GM18868 (cell line): ENCODE data around the gene GALNT7.

Experiments used
- ATAC-seq: cut with Tn5 transposase; IDR thresholded peaks from one replicate; pipeline ENCODE4 v1.9.1; 2021; ENCODE audit warnings: mild to moderate bottlenecking, moderate library complexity; ENCODE audit not compliant: unreplicated experiment

GALNT7 gene

DNA sequence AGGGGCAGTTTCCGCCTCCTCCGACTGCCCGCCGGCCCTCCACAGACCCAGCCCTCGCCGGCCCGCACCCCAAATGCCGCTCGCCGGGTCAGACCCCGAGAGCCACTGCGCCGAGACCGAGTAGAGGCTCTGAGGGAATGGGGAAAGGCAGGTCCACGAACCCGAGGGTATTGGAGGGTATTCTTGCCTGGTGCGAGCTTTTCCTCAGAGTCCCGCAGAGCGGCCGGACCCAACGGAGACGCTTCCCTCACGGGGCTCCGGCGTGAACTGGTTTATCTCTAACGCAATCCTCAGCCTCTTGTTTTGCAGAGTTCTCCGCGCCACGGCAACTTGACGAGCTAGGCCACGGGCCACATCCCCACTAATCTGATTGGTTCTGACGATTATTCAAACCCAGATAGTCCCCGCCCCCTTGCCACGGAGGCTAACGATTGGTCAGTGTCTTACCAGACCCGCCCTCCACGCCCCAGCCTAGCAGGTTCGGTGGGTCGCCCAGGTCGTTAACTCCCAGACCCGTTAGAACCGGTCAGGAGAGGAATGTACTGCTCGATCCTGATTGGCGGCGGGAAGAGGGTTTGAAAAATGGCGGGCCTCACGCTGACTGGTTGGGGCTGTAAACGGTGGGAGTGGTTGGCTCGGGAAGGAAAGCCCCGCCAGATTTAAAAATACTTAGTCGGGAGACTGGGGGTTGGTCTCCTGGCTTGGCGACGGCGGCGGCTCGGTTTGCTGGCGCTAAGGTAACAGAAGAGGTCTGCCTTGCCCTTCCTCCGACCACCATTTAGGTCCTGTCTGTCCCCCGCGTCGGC is 165.7 kb downstream of the GALNT7 start, which contains the start of gene HMGB2:
Gene HMGB2 (minus strand): TSS at position 274 of the 806 bp plus-strand sequence. CDS start 709 bp downstream, outside the sequence.
- peak; percentile 90 for ATAC-seq

DNA sequence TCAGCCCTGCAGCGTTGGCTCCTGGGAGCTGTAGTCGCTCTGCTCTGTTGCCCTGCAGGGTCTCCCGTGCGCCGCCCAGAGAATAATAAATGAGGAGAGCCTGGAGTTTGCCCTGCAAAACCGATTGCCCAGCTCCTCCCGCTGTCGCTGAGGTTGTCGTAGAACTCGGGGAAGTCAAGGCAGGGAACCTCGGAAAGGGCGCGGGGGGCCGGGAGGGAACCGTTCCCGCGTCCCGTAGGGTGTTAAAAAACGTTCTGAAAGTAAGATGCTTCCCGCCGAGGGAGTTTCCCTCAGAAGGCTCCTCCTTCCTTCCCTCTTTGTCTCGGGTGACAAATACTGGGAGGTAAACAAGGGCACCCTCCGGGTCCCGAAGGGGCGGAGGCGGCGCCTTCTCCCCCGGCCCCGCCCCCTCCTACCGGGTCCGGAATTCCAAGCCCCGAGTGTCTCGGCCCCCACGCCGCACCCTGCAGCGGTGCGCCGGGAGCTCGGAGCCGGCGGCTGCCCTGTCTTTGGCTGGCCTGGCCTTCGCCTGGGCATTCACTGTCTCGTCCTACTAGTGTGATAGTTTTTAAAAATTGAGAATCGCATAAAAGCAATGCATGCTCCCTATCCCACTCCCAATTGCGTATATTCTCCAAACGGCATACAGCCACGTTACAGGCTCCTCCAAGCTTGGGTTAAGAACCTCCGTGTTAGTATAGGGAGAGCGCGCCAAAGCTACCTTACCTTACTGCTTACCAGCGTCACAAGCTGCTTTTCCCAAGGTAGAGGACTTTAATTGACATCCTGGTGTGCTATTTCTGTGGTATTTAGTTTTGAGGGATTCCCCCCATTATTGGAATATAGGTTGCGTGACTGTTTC is 166.5 kb downstream of the GALNT7 start:
- ATAC-seq: peak; percentile 32

DNA sequence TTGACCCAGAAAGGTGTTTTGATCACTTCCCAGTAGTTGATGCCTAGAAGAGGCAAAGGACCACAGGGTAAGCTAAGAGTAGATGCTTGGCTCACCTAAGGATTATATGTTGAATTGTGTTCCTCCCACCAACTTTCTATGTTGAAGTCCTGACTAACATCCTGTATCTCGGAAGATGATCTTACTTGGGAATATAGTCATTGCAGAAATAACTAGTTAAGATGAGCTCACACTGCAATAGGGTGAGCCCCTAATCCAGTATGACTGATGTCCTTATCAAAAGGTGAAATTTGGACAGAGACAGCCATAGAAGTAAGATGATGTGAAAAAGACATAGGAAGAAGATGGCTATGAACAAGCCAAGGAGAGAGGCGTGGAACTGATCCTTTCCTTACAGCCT is 168.9 kb downstream of the GALNT7 start:
- no peak for ATAC-seq

DNA sequence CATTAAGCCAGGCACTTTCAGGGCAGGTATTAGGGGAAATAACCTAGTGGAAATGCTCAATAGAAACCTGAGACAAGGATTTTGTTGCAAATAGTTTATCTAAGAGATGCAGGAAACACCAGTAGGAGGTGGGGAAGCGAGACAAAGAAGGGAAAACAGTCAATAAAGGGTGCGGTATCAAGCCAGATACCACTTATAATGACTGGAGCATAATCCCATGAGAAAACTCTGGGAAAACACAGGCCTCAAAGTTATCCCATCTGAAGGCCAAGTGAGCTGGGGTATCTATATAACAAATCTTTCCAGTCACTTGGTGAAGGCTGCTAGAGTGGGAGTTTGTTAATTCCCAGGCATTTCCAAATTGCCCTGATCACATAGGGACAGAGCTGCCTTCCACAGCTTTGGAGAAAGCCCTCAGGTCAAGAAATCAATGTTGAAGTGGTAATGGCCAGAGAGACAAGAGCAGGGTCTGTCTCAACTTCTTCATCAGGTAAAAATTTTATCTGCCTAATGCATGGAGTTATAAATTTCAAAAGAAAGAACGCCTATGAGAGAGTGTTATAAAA is 175.3 kb downstream of the GALNT7 start:
- ATAC-seq: no peak

DNA sequence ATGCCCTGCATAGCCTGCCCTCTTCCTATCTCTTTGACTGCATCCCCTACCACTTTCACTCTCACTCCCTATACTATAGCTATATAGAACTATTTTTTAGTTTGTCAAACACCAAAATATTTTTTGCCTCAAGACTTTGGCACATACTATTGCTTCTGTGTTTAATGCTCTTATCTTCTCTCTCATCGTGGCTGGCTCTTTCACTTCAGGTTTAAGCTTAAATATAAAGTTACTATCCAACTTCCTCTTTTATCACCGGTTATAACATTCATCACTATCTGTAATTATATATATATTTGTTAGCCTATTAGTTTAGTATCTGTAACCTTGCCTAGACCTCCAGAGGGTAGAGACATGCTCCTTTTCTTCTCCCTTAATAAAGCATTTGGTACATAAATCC is 177.0 kb downstream of the GALNT7 start:
- peak; percentile 91 for ATAC-seq

DNA sequence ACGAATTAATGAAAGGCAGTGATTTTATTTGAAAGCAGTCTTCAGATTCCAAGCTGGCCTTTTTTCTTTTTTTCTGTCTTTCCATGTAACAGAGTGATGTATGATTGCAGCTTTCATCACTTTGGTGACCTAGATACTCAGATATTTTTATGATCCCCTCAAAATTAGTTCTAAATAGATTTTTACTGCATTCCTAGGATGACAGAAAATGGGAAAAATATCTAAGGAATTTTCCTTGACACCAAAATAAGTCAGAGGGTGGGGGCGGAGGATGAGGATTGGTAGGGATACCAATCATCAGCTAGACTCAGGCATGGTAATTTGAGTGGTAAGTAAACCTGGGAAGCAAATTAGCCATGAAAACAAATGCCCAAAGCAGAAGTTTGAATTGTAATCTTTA is 177.5 kb downstream of the GALNT7 start:
- no peak for ATAC-seq

DNA sequence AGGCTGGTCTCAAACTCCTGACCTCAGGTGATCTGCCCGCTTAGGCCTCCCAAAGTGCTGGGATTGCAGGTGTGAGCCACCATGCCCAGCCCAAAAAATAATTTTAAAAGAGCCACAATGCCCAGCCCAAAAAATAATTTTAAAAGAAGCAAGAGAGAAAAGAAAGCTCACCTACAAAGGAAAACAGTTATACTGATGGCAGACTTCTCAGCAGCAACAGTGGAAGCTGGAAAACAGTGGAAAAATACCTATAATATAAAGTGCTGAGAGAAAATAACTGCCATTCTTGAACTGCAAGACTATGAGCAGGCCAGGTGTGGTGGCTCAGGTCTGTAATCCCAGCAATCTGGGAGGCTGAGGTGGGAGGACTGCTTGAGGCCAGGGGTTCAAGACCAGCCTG is 178.9 kb downstream of the GALNT7 start:
- ATAC-seq: no peak

DNA sequence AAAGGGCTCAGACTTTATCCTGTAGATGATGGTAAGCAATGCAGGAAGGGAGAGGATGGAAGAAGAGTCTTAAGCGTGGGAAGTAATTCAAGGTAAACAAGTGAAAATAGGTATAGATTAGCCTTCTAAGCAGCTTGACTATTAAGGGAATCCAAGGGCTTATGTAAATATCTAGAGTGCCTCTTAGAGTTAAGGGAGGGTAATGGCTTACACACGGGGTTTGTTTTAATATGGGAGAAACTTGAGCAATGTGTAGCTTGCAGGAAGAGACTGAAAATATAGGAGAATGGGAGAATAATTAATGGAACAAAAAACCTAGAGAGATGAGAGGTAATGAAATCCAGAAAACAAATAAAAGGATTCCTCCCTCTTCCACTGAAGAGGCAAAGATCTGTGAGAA is 189.3 kb downstream of the GALNT7 start:
- ATAC-seq: no peak

DNA sequence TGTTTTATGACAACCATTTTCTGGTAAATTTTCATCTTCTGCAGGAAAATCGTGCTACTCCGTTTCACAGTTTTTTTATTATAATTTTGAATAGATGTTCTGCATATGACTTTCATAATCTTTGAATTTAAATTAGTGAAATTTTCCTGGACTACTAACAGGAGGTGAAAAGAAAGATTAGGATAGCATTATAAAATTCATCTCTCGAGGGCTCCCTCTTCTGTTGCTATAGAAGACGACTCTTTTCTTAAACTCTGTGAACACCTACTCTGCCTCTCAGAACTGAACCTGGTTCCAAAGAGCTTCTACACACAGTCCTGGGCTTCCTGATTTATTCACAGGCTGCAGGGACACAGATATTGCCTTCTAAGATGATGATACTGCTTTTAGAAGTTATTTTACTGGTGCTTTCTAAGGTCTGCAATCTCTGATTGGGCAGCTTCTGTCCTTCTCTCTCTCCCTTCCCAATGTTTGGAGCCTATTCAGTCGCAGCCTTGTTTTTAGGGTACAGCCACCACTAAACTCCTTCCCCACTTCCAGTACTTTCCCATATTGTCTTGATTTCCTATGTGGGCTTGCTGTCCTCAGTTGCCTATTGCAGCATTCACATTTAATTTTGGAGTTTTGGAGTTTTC is 192.1 kb downstream of the GALNT7 start:
- ATAC-seq: no peak

DNA sequence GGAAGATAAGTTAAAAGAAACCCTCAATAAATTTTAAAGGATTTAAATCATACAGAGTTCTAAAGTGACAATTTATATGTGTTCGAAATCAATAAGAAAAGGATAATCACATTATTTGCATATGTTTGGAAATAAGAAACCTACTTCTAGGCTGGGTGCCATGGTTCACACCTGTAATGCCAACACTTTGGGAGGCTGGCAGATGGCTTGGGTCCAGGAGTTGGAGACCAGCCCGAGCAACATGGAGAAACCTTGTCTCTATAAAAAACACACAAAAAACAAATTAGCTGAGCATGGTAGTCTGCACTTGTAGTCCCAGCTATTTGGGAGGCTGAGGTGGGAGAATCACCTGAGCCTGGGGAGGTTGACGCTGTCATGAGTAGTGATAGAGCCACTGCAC is 194.1 kb downstream of the GALNT7 start:
- ATAC-seq: no peak

DNA sequence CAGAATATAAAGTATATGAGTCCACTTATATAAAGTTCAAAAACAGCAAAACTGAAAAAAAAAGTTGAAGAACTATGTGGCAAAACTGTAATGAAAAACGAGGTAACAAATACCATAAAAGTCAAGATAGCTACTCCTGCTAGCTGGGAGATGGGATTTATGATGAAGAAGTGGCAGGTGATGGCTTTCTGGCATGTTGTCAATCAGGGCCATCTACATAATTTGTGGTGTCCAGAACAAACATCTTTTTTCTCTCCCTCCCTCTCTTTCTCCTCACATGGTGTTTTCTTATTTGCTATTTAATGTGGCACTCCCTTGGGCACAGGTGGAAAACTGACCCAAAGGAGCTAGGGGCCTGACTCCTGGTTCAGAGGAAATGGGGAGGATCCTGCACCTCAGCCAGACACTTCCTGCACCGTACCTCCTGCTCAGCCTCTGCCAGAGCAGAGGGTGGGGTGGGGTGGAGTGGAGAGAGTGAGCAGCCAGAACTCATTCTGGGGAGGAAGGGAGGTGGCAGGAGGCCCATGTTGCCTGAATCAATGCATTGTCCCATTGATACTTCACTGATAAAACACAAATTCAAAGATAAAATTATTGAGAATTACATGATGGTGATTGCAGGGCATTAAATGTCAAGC is 196.9 kb downstream of the GALNT7 start:
- ATAC-seq: no peak

DNA sequence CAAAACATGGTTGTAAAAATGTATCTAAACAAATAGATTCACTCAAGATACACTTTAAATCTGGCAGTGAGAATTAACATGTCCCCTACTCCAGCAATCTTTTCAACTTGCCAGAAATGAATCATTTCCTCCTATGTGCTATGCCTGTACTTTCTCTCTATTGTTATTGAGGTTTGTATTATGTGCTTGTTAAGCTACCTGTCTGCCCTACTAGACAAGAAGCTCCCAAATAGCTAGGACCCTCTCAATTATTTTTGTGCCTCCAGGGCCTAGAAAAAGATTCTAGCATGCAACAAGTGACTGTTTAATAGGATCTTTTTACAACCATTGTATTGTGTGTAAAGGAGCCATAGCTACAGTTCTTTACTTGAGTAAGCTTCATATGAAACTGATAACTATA is 198.7 kb downstream of the GALNT7 start:
- ATAC-seq: peak; percentile 27

DNA sequence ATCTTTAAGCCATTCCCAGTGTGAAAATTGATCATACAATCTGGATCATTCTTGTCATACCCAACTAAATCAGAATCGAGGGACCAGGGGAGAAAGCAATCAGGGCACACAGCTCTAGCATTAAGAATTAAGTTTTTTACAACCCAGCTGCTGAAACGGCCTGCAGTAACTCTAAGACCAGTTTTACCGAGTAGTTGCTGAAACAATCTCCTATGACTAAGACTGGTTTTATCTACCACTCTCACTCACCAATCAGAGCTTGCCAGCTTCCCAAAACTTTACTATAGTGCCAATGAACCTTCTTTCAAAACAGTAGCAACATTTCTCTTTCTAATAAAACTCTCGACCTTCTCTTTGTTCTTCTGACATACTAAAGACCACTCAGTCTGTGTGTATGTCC is 199.3 kb downstream of the GALNT7 start:
- no peak for ATAC-seq

DNA sequence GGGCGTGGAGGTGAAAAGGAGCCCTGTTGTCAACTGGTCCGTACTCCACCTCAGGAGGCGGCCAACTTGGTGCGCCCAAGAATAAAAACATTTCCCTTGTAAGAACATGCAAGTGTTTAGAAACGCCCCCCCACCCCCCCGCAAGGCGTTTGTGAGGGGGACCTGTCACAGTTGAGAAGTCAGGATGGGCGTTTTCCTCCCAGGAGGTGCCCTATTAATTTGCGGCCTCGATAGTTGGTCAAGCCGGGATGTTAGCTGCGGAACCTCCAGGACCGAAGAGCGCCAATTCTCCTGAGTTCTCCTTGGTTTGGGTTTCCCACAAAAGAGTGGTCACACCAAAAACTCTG is 201.5 kb downstream of the GALNT7 start:
- peak; percentile 2 for ATAC-seq

DNA sequence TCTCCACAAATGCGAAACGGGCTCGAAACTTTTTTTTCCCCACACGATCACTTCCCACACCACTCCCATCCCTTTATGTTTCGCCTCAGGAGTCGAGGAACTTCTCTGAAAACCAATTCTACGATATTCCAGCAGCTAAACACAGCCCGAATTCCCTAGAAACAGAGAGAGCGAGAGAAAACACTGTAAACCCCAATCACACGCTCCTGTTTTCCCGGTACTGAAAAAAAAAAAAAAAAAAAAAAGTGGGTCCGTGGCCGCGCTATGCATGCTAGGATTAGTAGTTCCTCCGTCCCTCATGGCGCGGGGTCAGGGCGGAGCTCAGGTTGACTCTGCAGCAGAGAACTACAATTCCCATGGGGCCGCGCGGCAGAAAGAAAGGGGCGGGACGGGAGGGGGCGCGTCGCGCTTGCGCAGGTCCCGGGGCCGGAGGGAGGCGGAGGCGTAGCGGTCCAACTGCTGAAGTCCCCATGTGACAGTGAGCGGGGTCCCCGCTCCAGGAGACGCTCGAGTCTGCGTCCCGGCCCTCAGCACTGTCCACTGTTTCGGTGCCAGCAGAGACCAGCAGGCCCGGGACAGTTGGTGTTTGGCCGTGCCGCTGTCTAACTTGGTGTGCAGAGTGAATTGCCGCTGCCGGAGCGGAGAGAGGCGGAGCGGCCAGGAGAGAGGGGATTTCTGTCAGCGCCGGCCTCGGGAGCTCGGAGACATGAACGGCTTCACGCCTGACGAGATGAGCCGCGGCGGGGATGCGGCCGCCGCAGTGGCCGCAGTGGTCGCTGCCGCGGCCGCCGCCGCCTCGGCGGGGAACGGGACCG is 202.1 kb downstream of the GALNT7 start, which contains the start of gene SAP30:
Gene SAP30 (plus strand): TSS at position 478 of the 815 bp plus-strand sequence. CDS start 229 bp downstream, at position 707.
- ATAC-seq: peak; percentile 66

DNA sequence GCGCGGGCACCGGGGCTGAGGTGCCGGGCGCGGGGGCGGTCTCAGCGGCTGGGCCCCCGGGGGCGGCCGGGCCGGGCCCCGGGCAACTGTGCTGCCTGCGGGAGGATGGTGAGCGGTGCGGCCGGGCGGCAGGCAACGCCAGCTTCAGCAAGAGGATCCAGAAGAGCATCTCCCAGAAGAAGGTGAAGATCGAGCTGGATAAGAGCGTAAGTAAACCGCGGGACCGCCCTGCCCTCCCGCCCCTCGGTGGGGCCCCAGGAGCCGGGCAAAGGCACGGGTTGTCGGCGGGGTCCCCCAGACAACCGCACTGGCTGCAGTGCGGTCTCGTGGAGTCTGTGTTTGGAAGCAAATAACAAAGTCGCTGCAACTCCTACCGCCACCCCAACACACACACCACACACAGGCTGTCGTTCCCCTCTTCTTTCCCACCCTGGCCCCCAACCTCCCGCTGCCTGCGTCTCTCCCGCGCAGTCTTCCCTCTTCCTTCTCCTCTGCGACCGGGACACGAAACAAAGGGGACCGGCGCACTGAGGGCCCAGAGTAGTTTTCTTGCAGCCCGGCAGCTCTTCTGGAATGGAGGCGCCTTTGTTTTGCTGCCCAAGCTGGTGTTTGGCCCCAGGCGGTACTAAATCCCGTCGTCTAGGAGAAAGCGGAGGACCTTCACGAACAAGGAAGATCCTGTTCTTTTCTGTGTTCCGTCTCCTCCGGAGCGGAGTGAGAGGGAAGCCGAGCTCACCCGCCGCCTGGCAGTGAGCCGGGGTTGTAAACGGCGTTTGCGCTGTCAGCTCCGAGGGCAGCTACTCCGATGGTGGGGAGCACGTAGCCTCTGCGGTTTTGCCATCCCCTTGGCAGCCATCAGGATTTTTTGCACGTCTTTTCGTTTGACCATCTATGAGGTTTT is 202.9 kb downstream of the GALNT7 start:
- peak; percentile 14 for ATAC-seq
